ENCODE data around the gene SCN3B. TPM values are rescaled to one million over a fixed set of nuclear protein-coding genes. Genes with fewer than 3 reads are reported as not detected.

Gene SCN3B
- total and polyA plus RNA-seq, 9 of the 15 experiments (the other 6 are each of a cell fraction or from before 2014, with no cell fraction given), result 0.01 to 0.15 (median 0.04) TPM; not detected in 6

DNA sequence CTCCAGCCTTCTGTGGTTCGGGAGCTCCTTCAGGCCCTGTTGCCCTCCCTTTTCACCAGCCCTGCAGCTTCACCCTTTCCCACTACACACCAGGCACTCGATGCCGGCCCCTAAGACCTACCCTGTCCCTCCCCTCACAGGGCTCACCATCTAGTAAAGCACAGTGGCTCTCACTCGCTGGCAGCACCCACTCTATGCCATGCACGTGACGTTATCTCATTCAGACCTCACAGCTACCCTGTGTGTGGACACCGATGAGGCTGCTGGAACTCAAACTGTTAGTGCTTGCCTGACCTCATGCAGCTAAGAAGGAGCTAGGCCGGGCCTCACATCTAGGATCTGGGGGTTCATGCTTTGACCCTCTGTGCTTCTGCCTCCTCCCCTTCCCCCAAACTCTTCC is 45.5 kb downstream of the SCN3B start:
- Histone ChIP-seq H3K27ac (ENCODE audit: extremely low read depth, low read depth, low read length) (no peak overlapping the region), H3K27me3 (ENCODE audit: control insufficient read depth in 2 of 2, insufficient read depth in 2 of 2, low read length in 2 of 2) (peaks cover 5 to 58% of the 10 kb centered on the region in 2 experiments; a peak in 4 of 5 replicates), H4K20me1 (replicated peaks; ENCODE audit: control insufficient read depth, insufficient read depth, low read length) (no peaks in the 10 kb centered on the region; the same call in 1 of the 2 replicates), H3K79me2 (ENCODE audit: control insufficient read depth, insufficient read depth, low read length) (no peaks in the 10 kb centered on the region), H3K4me2 (ENCODE audit: insufficient read depth, low read length) (no peak overlapping the region), H3K4me1 (replicated peaks in 1 of 2; ENCODE audit: control insufficient read depth in 2 of 2, insufficient read depth in 2 of 2, low read length in 2 of 2) (no peaks in the 10 kb centered on the region), H3K9ac (ENCODE audit: insufficient read depth in 1 of 2, low read depth in 2 of 2, low read length in 2 of 2) (no peak overlapping the region), H3K36me3 (ENCODE audit: control insufficient read depth, insufficient read depth, low read length) (no peaks in the 10 kb centered on the region), H3K4me3 (no peak overlapping the region), H3K9me3 (replicated peaks; ENCODE audit: control insufficient read depth, insufficient read depth, low read depth, low read length) (no peaks in the 10 kb centered on the region), H3K9me1 (ENCODE audit: control insufficient read depth, insufficient read depth, low read length) (no peaks in the 10 kb centered on the region), H2AFZ (ENCODE audit: low read depth, low read length) (no peak overlapping the region)
- CTCF ChIA-PET (ENCODE audit: low intra/inter-chr PET ratio), result no interaction called here
- 0% methylated on average over 8 of the region's 8 CpGs for WGBS (ENCODE audit: insufficient coverage, low coverage, missing lambda C conversion rate)
- intact Hi-C loops (cut with micrococcal nuclease) (no loop called here), in situ Hi-C loops (cut with MboI) (no loop called here)
- no peak for DNase-seq (ENCODE audit: extremely low read depth in 1 of 4, low spot score in 3 of 4)
- POLR2A ChIA-PET, result interaction anchor here (0.6 to 0.7 kb wide), 2 partner anchors 16 to 1631 kb away, joined by 3 to 4 read pairs; no protein-coding TSS in a partner anchor
- no TSS peak for BruUV-seq (replicated peaks)
- no peak for ATAC-seq
- no peak for TF ChIP-seq TAL1 (IDR thresholded peaks at IDR 0.05)
- no peak for TF ChIP-seq CBX5 (IDR thresholded peaks at IDR 0.05; ENCODE audit: borderline replicate concordance, low read depth)
- TF ChIP-seq ZBTB7A (IDR thresholded peaks at IDR 0.05; ENCODE audit: borderline replicate concordance, control insufficient read depth, low read depth, low read length), result no peak
- TF ChIP-seq, protein P1, sequence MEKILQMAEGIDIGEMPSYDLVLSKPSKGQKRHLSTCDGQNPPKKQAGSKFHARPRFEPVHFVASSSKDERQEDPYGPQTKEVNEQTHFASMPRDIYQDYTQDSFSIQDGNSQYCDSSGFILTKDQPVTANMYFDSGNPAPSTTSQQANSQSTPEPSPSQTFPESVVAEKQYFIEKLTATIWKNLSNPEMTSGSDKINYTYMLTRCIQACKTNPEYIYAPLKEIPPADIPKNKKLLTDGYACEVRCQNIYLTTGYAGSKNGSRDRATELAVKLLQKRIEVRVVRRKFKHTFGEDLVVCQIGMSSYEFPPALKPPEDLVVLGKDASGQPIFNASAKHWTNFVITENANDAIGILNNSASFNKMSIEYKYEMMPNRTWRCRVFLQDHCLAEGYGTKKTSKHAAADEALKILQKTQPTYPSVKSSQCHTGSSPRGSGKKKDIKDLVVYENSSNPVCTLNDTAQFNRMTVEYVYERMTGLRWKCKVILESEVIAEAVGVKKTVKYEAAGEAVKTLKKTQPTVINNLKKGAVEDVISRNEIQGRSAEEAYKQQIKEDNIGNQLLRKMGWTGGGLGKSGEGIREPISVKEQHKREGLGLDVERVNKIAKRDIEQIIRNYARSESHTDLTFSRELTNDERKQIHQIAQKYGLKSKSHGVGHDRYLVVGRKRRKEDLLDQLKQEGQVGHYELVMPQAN (IDR thresholded peaks at IDR 0.05; ENCODE audit: borderline replicate concordance), result no peak
- TF ChIP-seq, protein P2, sequence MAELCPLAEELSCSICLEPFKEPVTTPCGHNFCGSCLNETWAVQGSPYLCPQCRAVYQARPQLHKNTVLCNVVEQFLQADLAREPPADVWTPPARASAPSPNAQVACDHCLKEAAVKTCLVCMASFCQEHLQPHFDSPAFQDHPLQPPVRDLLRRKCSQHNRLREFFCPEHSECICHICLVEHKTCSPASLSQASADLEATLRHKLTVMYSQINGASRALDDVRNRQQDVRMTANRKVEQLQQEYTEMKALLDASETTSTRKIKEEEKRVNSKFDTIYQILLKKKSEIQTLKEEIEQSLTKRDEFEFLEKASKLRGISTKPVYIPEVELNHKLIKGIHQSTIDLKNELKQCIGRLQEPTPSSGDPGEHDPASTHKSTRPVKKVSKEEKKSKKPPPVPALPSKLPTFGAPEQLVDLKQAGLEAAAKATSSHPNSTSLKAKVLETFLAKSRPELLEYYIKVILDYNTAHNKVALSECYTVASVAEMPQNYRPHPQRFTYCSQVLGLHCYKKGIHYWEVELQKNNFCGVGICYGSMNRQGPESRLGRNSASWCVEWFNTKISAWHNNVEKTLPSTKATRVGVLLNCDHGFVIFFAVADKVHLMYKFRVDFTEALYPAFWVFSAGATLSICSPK (IDR thresholded peaks at IDR 0.05; ENCODE audit: borderline replicate concordance), result no peak
- no peak for FAIRE-seq
